HepG2 (cell line): ENCODE results near the gene NAALADL1. TPM values are rescaled to one million over a fixed set of nuclear protein-coding genes. Genes with fewer than 3 reads are reported as not detected.

Source experiments
- CCDC6 ChIP-seq: sonication (generic); formaldehyde crosslinking; IDR thresholded peaks from 2 replicates; pipeline ENCODE4 v1.8.1; 2022; ENCODE audit warnings: mild to moderate bottlenecking, missing genetic modification reagents, moderate library complexity
- FOXA1 ChIP-seq, 2 experiments: fragments of 450-650 bp in 1 of 2; sonication (generic) in 1 of 2; formaldehyde crosslinking in 1 of 2; IDR thresholded peaks; 2 replicates each; pipeline versions ENCODE4 v1.4.0 to v1.6.1; 2016 to 2020; ENCODE audit warnings: missing genetic modification reagents in 1 of 2
- FOXK2 ChIP-seq: fragments of 450-650 bp; IDR thresholded peaks from 2 replicates; pipeline ENCODE4 v1.6.1; 2016
- GABPB1 ChIP-seq: IDR thresholded peaks from 2 replicates; pipeline ENCODE4 v1.6.1; 2016; ENCODE audit warnings: mild to moderate bottlenecking, missing genetic modification reagents, moderate library complexity, missing compliant biosample characterization
- GLI4 ChIP-seq: sonication (generic); formaldehyde crosslinking; IDR thresholded peaks from 2 replicates; pipeline ENCODE4 v1.5.1; 2020; ENCODE audit warnings: missing genetic modification reagents, mild to moderate bottlenecking, moderate library complexity, borderline replicate concordance
- POLR2G ChIP-seq: fragments of 200-400 bp; formaldehyde crosslinking; IDR thresholded peaks from 2 replicates; pipeline ENCODE4 v1.6.1; 2018; ENCODE audit warnings: mild to moderate bottlenecking, low read depth, low read length, moderate library complexity
- REXO4 ChIP-seq: sonication (generic); formaldehyde crosslinking; IDR thresholded peaks from 2 replicates; pipeline ENCODE4 v1.8.0; 2022; ENCODE audit warnings: missing genetic modification reagents, mild to moderate bottlenecking, borderline replicate concordance
- RORA ChIP-seq: sonication (generic); formaldehyde crosslinking; IDR thresholded peaks from 2 replicates; pipeline ENCODE4 v1.5.0; 2020; ENCODE audit warnings: mild to moderate bottlenecking, missing genetic modification reagents, moderate library complexity
- SMAD1 ChIP-seq: sonication (generic); formaldehyde crosslinking; IDR thresholded peaks from 2 replicates; pipeline ENCODE4 v1.4.0; 2020; ENCODE audit warnings: missing genetic modification reagents, low read depth, mild to moderate bottlenecking, borderline replicate concordance
- ZNF124 ChIP-seq: sonication (generic); formaldehyde crosslinking; IDR thresholded peaks from 2 replicates; pipeline ENCODE4 v1.4.0; 2020; ENCODE audit warnings: missing genetic modification reagents
- ZNF180 ChIP-seq: sonication (generic); formaldehyde crosslinking; IDR thresholded peaks from 2 replicates; pipeline ENCODE4 v1.4.0; 2020; ENCODE audit warnings: low read depth, missing genetic modification reagents, borderline replicate concordance
- ZNF205 ChIP-seq: IDR thresholded peaks from 2 replicates; pipeline ENCODE4 v1.6.1; 2018; ENCODE audit warnings: missing biosample characterization, missing genetic modification reagents
- ZNF441 ChIP-seq: sonication (generic); formaldehyde crosslinking; IDR thresholded peaks from 2 replicates; pipeline ENCODE4 v1.7.0; 2021; ENCODE audit warnings: missing genetic modification reagents, borderline replicate concordance
- ZNF660 ChIP-seq: sonication (generic); formaldehyde crosslinking; IDR thresholded peaks from 2 replicates; pipeline ENCODE4 v1.5.1; 2020; ENCODE audit warnings: mild to moderate bottlenecking, low read depth, missing genetic modification reagents, borderline replicate concordance
- ZNF772 ChIP-seq: sonication (generic); formaldehyde crosslinking; IDR thresholded peaks from 2 replicates; pipeline ENCODE4 v1.5.0; 2020; ENCODE audit warnings: mild to moderate bottlenecking, missing genetic modification reagents
- ZNF816 ChIP-seq: sonication (generic); formaldehyde crosslinking; IDR thresholded peaks from 2 replicates; pipeline ENCODE4 v1.8.0; 2022; ENCODE audit warnings: missing genetic modification reagents, mild to moderate bottlenecking, borderline replicate concordance
- polyA plus RNA-seq, 8 experiments: library from polyadenylated mRNA; depleted of rRNA in 3 of 8; stranded (reverse) in 7 of 8; unstranded in 1 of 8; fragments of >200 nt; fragmentation: Illumina TruSeq in 4 of 8; extraction: Trizol in 4 of 8; gene quantifications; 2 replicates each; pipeline versions ENCODE4 v1.2.1 to v1.2.3, GENCODE V29; 2011 to 2016; ENCODE audit warnings: low read depth in 4 of 8, missing spikeins in 1 of 8, mixed read lengths in 1 of 8; ENCODE audit not compliant: insufficient read depth in 1 of 8
- total RNA-seq, 5 experiments: library from RNA; depleted of rRNA; stranded (reverse); fragments of >200 nt; fragmentation: Illumina TruSeq; extraction: Trizol; gene quantifications; 2 replicates each; pipeline ENCODE4 v1.2.3, GENCODE V29; 2016; ENCODE audit warnings: low read depth in 1 of 5
- TF ChIP-seq, protein P1 (sequence below): sonication (generic); formaldehyde crosslinking; IDR thresholded peaks from 2 replicates; pipeline ENCODE4 v1.4.0; 2020; ENCODE audit warnings: missing genetic modification reagents, borderline replicate concordance
- TF ChIP-seq, protein P2 (sequence below): fragments of 450-650 bp; IDR thresholded peaks from 2 replicates; pipeline ENCODE4 v1.6.1; 2016
- TF ChIP-seq, protein P3 (sequence below): sonication (generic); formaldehyde crosslinking; IDR thresholded peaks from 2 replicates; pipeline ENCODE4 v1.4.0; 2020; ENCODE audit warnings: mild to moderate bottlenecking, missing genetic modification reagents
- TF ChIP-seq, protein P4 (sequence below), 2 experiments: sonication (generic) in 1 of 2; formaldehyde crosslinking in 1 of 2; IDR thresholded peaks; 2 replicates each; pipeline versions ENCODE4 v1.5.1 to v1.6.1; 2011 to 2020; ENCODE audit warnings: borderline replicate concordance in 1 of 2, low read depth in 1 of 2, low read length in 1 of 2, mild to moderate bottlenecking in 1 of 2, missing genetic modification reagents in 1 of 2, moderate library complexity in 1 of 2
- TF ChIP-seq, protein P5 (sequence below): IDR thresholded peaks from 2 replicates; pipeline ENCODE4 v1.6.1; 2016; ENCODE audit warnings: mild to moderate bottlenecking

The NAALADL1 gene
- total and polyA plus RNA-seq, 2 of the 13 experiments (the other 11 are each of a cell fraction or from before 2014, with no cell fraction given): 9.3 to 33.9 TPM

DNA sequence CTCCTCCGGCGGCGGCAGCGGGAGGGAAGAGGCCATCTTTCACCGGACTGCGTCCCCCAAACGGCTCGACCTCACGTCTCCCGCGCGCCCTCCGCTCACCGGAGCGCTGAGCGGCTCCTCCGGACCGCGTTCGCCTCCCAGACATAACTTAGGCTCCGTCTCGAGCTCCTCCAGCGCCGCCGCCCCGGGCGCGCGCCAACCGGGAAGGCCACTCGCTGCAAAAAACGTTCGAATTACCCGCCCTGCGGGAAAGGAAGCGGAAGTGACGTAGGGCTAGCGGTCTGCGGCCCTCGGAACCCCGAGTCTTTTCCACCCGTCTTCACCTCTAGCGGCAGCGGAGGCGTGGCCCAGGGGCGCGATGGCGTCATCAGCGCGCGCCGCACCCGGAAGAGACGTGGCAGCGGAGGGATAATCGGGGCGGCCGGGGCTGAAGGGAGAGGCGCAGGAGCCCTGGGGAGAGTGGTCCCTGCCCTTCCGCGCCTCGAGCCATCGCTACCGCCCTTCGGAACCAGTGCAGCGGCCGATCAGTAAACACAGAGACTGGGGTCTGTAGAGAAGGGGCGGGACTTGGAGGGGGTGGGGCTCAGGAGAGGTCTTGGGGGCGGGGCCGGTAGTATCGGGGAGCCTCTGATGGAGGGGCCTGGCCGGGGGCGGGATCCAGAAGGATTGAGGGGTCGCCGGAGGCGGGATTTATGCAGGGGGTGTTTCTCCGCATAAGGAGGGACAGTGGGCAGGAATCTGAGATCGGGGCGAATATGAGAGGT lies 25.7 kb upstream of the NAALADL1 start, which contains the start of the genes CDCA5 and ZFPL1 (continued):
- TF ChIP-seq, protein P1, sequence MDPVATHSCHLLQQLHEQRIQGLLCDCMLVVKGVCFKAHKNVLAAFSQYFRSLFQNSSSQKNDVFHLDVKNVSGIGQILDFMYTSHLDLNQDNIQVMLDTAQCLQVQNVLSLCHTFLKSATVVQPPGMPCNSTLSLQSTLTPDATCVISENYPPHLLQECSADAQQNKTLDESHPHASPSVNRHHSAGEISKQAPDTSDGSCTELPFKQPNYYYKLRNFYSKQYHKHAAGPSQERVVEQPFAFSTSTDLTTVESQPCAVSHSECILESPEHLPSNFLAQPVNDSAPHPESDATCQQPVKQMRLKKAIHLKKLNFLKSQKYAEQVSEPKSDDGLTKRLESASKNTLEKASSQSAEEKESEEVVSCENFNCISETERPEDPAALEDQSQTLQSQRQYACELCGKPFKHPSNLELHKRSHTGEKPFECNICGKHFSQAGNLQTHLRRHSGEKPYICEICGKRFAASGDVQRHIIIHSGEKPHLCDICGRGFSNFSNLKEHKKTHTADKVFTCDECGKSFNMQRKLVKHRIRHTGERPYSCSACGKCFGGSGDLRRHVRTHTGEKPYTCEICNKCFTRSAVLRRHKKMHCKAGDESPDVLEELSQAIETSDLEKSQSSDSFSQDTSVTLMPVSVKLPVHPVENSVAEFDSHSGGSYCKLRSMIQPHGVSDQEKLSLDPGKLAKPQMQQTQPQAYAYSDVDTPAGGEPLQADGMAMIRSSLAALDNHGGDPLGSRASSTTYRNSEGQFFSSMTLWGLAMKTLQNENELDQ: no peak
- TF ChIP-seq ZNF660 (CRISPR knock-in tag): 0 out of 2 replicates have a peak, but pooled peaks have one; percentile 35
- TF ChIP-seq, protein P2, sequence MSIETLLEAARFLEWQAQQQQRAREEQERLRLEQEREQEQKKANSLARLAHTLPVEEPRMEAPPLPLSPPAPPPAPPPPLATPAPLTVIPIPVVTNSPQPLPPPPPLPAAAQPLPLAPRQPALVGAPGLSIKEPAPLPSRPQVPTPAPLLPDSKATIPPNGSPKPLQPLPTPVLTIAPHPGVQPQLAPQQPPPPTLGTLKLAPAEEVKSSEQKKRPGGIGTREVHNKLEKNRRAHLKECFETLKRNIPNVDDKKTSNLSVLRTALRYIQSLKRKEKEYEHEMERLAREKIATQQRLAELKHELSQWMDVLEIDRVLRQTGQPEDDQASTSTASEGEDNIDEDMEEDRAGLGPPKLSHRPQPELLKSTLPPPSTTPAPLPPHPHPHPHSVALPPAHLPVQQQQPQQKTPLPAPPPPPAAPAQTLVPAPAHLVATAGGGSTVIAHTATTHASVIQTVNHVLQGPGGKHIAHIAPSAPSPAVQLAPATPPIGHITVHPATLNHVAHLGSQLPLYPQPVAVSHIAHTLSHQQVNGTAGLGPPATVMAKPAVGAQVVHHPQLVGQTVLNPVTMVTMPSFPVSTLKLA: peak; percentile 65
- TF ChIP-seq FOXA1 (IDR thresholded peaks at IDR 0.05): no peak
- 0 out of 2 replicates have a peak, but pooled peaks have one; percentile 5 for TF ChIP-seq FOXA1 (CRISPR knock-in tag; IDR thresholded peaks at IDR 0.05)
- no peak for TF ChIP-seq RORA (CRISPR knock-in tag)
- TF ChIP-seq REXO4 (CRISPR knock-in tag): no peak
- no peak for TF ChIP-seq ZNF816 (CRISPR knock-in tag)
- no peak; the same call in 1 of the 2 replicates for TF ChIP-seq ZNF772 (CRISPR knock-in tag)
- no peak for TF ChIP-seq ZNF441 (CRISPR knock-in tag)
- peak; percentile 90 for TF ChIP-seq POLR2G
- TF ChIP-seq GABPB1 (CRISPR knock-in tag): peak; percentile 100
- peak; percentile 93; the same call in 1 of the 2 replicates for TF ChIP-seq SMAD1
- 0 out of 2 replicates have a peak, but pooled peaks have one; percentile 22 for TF ChIP-seq FOXK2
- TF ChIP-seq, protein P3, sequence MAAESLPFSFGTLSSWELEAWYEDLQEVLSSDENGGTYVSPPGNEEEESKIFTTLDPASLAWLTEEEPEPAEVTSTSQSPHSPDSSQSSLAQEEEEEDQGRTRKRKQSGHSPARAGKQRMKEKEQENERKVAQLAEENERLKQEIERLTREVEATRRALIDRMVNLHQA (CRISPR knock-in tag): no peak
- TF ChIP-seq CCDC6 (CRISPR knock-in tag): peak; percentile 85
- no peak for TF ChIP-seq GLI4 (CRISPR knock-in tag)
- TF ChIP-seq ZNF205 (CRISPR knock-in tag): peak; percentile 75
- no peak for TF ChIP-seq ZNF180 (CRISPR knock-in tag)
- TF ChIP-seq, protein P4, sequence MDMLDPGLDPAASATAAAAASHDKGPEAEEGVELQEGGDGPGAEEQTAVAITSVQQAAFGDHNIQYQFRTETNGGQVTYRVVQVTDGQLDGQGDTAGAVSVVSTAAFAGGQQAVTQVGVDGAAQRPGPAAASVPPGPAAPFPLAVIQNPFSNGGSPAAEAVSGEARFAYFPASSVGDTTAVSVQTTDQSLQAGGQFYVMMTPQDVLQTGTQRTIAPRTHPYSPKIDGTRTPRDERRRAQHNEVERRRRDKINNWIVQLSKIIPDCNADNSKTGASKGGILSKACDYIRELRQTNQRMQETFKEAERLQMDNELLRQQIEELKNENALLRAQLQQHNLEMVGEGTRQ (IDR thresholded peaks at IDR 0.05; ENCODE audit: low read depth, low read length): no peak
- TF ChIP-seq, protein P4 (CRISPR knock-in tag; IDR thresholded peaks at IDR 0.05; ENCODE audit: borderline replicate concordance): no peak
- peak; percentile 53 for TF ChIP-seq ZNF124 (CRISPR knock-in tag)
- TF ChIP-seq, protein P5, sequence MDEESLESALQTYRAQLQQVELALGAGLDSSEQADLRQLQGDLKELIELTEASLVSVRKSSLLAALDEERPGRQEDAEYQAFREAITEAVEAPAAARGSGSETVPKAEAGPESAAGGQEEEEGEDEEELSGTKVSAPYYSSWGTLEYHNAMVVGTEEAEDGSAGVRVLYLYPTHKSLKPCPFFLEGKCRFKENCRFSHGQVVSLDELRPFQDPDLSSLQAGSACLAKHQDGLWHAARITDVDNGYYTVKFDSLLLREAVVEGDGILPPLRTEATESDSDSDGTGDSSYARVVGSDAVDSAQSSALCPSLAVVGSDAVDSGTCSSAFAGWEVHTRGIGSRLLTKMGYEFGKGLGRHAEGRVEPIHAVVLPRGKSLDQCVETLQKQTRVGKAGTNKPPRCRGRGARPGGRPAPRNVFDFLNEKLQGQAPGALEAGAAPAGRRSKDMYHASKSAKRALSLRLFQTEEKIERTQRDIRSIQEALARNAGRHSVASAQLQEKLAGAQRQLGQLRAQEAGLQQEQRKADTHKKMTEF (CRISPR knock-in tag): peak; percentile 95
